K562 (cell line): ENCODE data around the gene WDFY2. TPM values are rescaled to one million over a fixed set of nuclear protein-coding genes. Genes with fewer than 3 reads are reported as not detected.
A peak's percentile ranks its signal among the peaks of the same experiment; 100 is the strongest.

Source experiments
- BRD4 ChIP-seq: fragments of 200-600 bp; sonication (generic); IDR thresholded peaks from 2 replicates; pipeline ENCODE4 v1.6.1; 2017; ENCODE audit warnings: inconsistent platforms
- CBFA2T3 ChIP-seq: fragments of 450-650 bp; IDR thresholded peaks from 2 replicates; pipeline ENCODE4 v1.6.1; 2017
- CTBP1 ChIP-seq: fragments of 450-650 bp; IDR thresholded peaks from 2 replicates; pipeline ENCODE4 v1.6.1; 2016; ENCODE audit warnings: borderline replicate concordance
- DMBX1 ChIP-seq: fragments of 250-450 bp; sonication (Bioruptor Pico); IDR thresholded peaks from 2 replicates; pipeline ENCODE4 v1.8.0; 2022; ENCODE audit warnings: inconsistent platforms, mild to moderate bottlenecking, moderate library complexity, borderline replicate concordance
- DPF2 ChIP-seq: fragments of 450-650 bp; IDR thresholded peaks from 2 replicates; pipeline ENCODE4 v1.6.1; 2016
- ELF2 ChIP-seq: fragments of 250-450 bp; sonication (Bioruptor Pico); IDR thresholded peaks from 2 replicates; pipeline ENCODE4 v1.5.0; 2021; ENCODE audit warnings: mild to moderate bottlenecking
- ETV5 ChIP-seq: sonication (generic); formaldehyde crosslinking; IDR thresholded peaks from 2 replicates; pipeline ENCODE4 v1.4.0; 2020; ENCODE audit warnings: low read depth, mild to moderate bottlenecking, missing genetic modification reagents
- GABPA ChIP-seq: fragments of 200-800 bp; sonication (Bioruptor generic); conservative IDR thresholded peaks from 2 replicates; pipeline ENCODE4 v1.6.1; 2016; ENCODE audit warnings: low read depth, missing genetic modification characterization, missing compliant biosample characterization
- HOXB6 ChIP-seq: fragments of 250-450 bp; sonication (Bioruptor Pico); IDR thresholded peaks from 2 replicates; pipeline ENCODE4 v1.5.1; 2022; ENCODE audit warnings: mild to moderate bottlenecking, borderline replicate concordance
- PKNOX1 ChIP-seq: fragments of 450-650 bp; IDR thresholded peaks from 2 replicates; pipeline ENCODE4 v1.6.1; 2016
- PURB ChIP-seq: sonication (generic); formaldehyde crosslinking; IDR thresholded peaks from 2 replicates; pipeline ENCODE4 v1.9.0; 2021; ENCODE audit warnings: low read depth, mild to moderate bottlenecking, missing genetic modification reagents
- SLC30A9 ChIP-seq: fragments of 250-450 bp; sonication (Bioruptor Pico); IDR thresholded peaks from 2 replicates; pipeline ENCODE4 v1.8.0; 2022; ENCODE audit warnings: mild to moderate bottlenecking, moderate library complexity
- SMAD3 ChIP-seq: fragments of 450-650 bp; formaldehyde crosslinking; conservative IDR thresholded peaks from 2 replicates; pipeline ENCODE4 v1.4.0; 2020; ENCODE audit warnings: mild to moderate bottlenecking
- THRAP3 ChIP-seq: fragments of 450-650 bp; IDR thresholded peaks from 2 replicates; pipeline ENCODE4 v1.6.1; 2016; ENCODE audit warnings: mild to moderate bottlenecking, inconsistent platforms, borderline replicate concordance
- YBX1 ChIP-seq: fragments of 450-650 bp; IDR thresholded peaks from 2 replicates; pipeline ENCODE4 v1.7.1; 2016; ENCODE audit warnings: mild to moderate bottlenecking
- ZNF76 ChIP-seq: fragments of 250-450 bp; sonication (Bioruptor Pico); IDR thresholded peaks from 2 replicates; pipeline ENCODE4 v1.4.0; 2020; ENCODE audit warnings: mild to moderate bottlenecking, moderate library complexity, borderline replicate concordance
- polyA plus RNA-seq, 8 experiments: library from polyadenylated mRNA; depleted of rRNA in 4 of 8; stranded (reverse) in 5 of 8; unstranded in 3 of 8; fragments of >200 nt; fragmentation: Nextera tagmentation in 2 of 8; fragmentation: Illumina TruSeq in 1 of 8; extraction: Ambion mirVana in 2 of 8; extraction: Trizol in 1 of 8; gene quantifications; 2 replicates each; pipeline versions ENCODE4 v1.2.1 to v1.2.3, GENCODE V29; 2011 to 2014; ENCODE audit warnings: inconsistent platforms in 1 of 8, missing spikeins in 1 of 8
- total RNA-seq, 7 experiments: library from RNA; depleted of rRNA in 6 of 7; stranded (reverse); fragments of >200 nt in 6 of 7; fragmentation: Illumina TruSeq in 2 of 7; extraction: Trizol in 2 of 7; gene quantifications; 2 replicates each; pipeline versions ENCODE4 v1.2.1 to v1.2.3, GENCODE V29; 2011 to 2021; ENCODE audit warnings: low replicate concordance in 1 of 7
- TF ChIP-seq, protein P1 (sequence below): fragments of 450-650 bp; IDR thresholded peaks from 2 replicates; pipeline ENCODE4 v1.6.1; 2016; ENCODE audit warnings: low read depth, mild to moderate bottlenecking, moderate library complexity
- TF ChIP-seq, protein P2 (sequence below): fragments of 450-650 bp; IDR thresholded peaks from 2 replicates; pipeline ENCODE4 v1.6.1; 2017; ENCODE audit warnings: mild to moderate bottlenecking, moderate library complexity
- TF ChIP-seq, protein P3 (sequence below): fragments of 250-450 bp; sonication (Bioruptor Pico); IDR thresholded peaks from 2 replicates; pipeline ENCODE4 v1.5.1; 2021; ENCODE audit warnings: mild to moderate bottlenecking
- TF ChIP-seq, protein P4 (sequence below): sonication (generic); formaldehyde crosslinking; IDR thresholded peaks from 2 replicates; pipeline ENCODE4 v1.8.0; 2022; ENCODE audit warnings: missing genetic modification reagents, mild to moderate bottlenecking, moderate library complexity, borderline replicate concordance

WDFY2 gene
- total and polyA plus RNA-seq, 9 of the 15 experiments (the other 6 are each of a cell fraction or from before 2014, with no cell fraction given), result 0.66 to 6.4 (median 4.4) TPM

DNA sequence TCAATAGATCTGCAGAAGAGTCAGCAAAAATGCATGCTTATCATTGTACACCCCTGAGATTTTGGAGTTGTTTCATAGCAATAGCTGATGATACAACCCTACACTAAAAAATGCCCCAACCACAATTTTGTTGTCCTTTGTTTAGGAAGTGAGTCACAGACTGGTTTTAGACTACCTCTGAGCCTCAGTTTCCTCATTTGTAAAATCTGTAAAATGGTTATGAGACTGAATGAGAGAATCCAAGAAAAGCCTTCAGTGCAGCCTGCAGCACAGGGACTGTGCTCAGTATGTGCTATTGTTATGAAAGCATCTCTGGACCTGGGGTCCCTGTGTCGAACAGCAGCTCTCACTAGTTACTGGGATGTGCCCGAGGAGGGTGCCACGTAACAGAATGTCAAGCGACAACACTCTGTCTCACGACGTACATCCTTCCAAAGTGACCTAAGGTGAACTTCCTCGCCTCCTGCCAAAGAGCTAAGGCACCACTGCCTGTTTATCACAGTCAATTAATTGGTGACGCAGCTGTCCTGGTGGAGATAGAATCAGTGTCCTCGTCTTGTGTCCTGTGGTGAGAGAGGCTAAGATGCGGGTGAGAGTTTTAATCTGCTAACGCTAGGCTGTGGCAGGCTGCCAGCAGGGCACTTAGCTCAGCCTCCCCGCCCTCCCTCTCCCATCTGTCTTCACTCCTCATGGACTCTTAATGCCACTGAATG lies 201.6 kb downstream of the WDFY2 start (continued):
- TF ChIP-seq, protein P1, sequence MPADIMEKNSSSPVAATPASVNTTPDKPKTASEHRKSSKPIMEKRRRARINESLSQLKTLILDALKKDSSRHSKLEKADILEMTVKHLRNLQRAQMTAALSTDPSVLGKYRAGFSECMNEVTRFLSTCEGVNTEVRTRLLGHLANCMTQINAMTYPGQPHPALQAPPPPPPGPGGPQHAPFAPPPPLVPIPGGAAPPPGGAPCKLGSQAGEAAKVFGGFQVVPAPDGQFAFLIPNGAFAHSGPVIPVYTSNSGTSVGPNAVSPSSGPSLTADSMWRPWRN, result peak; percentile 83
- TF ChIP-seq SMAD3 (no peak), BRD4 (no peak), THRAP3 (no peak), ELF2 (no peak), CBFA2T3 (peak; percentile 89), PKNOX1 (peak; percentile 50; the same call in 1 of the 2 replicates), YBX1 (no peak), HOXB6 (CRISPR knock-in tag) (no peak), SLC30A9 (no peak), CTBP1 (peak; percentile 87; the same call in 1 of the 2 replicates), PURB (CRISPR knock-in tag) (no peak), ETV5 (CRISPR knock-in tag) (no peak), DMBX1 (CRISPR knock-in tag) (no peak), ZNF76 (CRISPR knock-in tag) (no peak), DPF2 (peak; percentile 50; the same call in 1 of the 2 replicates), GABPA (tag) (no peak)
- TF ChIP-seq, protein P2, sequence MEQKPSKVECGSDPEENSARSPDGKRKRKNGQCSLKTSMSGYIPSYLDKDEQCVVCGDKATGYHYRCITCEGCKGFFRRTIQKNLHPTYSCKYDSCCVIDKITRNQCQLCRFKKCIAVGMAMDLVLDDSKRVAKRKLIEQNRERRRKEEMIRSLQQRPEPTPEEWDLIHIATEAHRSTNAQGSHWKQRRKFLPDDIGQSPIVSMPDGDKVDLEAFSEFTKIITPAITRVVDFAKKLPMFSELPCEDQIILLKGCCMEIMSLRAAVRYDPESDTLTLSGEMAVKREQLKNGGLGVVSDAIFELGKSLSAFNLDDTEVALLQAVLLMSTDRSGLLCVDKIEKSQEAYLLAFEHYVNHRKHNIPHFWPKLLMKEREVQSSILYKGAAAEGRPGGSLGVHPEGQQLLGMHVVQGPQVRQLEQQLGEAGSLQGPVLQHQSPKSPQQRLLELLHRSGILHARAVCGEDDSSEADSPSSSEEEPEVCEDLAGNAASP, result no peak; the same call in 1 of the 2 replicates
- TF ChIP-seq, protein P3, sequence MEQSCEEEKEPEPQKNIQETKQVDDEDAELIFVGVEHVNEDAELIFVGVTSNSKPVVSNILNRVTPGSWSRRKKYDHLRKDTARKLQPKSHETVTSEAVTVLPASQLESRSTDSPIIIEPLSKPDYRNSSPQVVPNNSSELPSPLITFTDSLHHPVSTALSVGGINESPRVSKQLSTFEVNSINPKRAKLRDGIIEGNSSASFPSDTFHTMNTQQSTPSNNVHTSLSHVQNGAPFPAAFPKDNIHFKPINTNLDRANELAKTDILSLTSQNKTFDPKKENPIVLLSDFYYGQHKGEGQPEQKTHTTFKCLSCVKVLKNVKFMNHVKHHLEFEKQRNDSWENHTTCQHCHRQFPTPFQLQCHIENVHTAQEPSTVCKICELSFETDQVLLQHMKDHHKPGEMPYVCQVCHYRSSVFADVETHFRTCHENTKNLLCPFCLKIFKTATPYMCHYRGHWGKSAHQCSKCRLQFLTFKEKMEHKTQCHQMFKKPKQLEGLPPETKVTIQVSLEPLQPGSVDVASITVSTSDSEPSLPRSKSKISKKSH (CRISPR knock-in tag), result no peak
- TF ChIP-seq, protein P4, sequence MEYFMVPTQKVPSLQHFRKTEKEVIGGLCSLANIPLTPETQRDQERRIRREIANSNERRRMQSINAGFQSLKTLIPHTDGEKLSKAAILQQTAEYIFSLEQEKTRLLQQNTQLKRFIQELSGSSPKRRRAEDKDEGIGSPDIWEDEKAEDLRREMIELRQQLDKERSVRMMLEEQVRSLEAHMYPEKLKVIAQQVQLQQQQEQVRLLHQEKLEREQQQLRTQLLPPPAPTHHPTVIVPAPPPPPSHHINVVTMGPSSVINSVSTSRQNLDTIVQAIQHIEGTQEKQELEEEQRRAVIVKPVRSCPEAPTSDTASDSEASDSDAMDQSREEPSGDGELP, result peak; percentile 56; the same call in 1 of the 2 replicates
